ENCODE measurements around the gene USP40. TPM values are rescaled to one million over a fixed set of nuclear protein-coding genes. Genes with fewer than 3 reads are reported as not detected.

USP40 gene
- total RNA-seq, 3 donors from 2014 or later (not counting 1 experiment from before 2014, with no cell fraction given): 17.4 to 20.6 (median 19.4) TPM

- H3K4me3 Mint-ChIP-seq: no peak overlapping the region
- intact Hi-C loops (cut with micrococcal nuclease): no loop called here
- no peak overlapping the region for H3K27ac ChIP-seq (ENCODE audit: low read length)
Observed at GRCh38 chr2:233430081-233430480, 136.5 kb downstream of the USP40 start.

GRCh38 chr2:233429175-233429897 lies 137.2 kb downstream of the USP40 start:
- H3K9me3 Mint-ChIP-seq: no peaks in the 10 kb centered on the region
- H3K4me3 ChIP-seq (ENCODE audit: low read length): no peak overlapping the region
- H3K4me3 Mint-ChIP-seq: no peak overlapping the region
- peaks cover 4% of the 10 kb centered on the region for H3K36me3 Mint-ChIP-seq
- intact Hi-C loops (cut with micrococcal nuclease): no loop called here
- WGBS (ENCODE audit: insufficient coverage): 96% methylated on average over 19 of the region's 20 CpGs
- no peak for ATAC-seq
- no peaks in the 10 kb centered on the region for H3K27me3 ChIP-seq (ENCODE audit: control insufficient read depth, insufficient read depth, low read length)
- no peak overlapping the region for H3K27ac ChIP-seq (ENCODE audit: low read length)
- no peaks in the 10 kb centered on the region for H3K27me3 Mint-ChIP-seq (ENCODE audit: low read depth in 2 of 2)
- H3K36me3 ChIP-seq (ENCODE audit: control insufficient read depth, insufficient read depth, low read length): peaks cover 2% of the 10 kb centered on the region
- TF ChIP-seq CTCF (IDR thresholded peaks at IDR 0.05): no peak
- H3K9me3 ChIP-seq (ENCODE audit: control insufficient read depth, insufficient read depth, low read length): no peaks in the 10 kb centered on the region
- H3K27ac Mint-ChIP-seq: peak overlapping the region; percentile 44 to 56
- peaks cover 10% of the 10 kb centered on the region for H3K4me1 ChIP-seq (ENCODE audit: control insufficient read depth, insufficient read depth, low read length)
- DNase-seq: peak in 1 of 2 donors; percentile 6
- H3K4me1 Mint-ChIP-seq: peaks cover 72 to 74% of the 10 kb centered on the region in 2 donors

More at GRCh38 chr2:233430081-233430480, 136.5 kb downstream of the USP40 start:
- H3K27ac Mint-ChIP-seq: peak overlapping the region in 1 of 2 donors; percentile 17
- DNase-seq (no peak), ATAC-seq (no peak)
- H3K9me3 Mint-ChIP-seq: no peaks in the 10 kb centered on the region
- no peak for TF ChIP-seq CTCF (IDR thresholded peaks at IDR 0.05)
- peaks cover 9% of the 10 kb centered on the region for H3K36me3 Mint-ChIP-seq
- H3K27me3 Mint-ChIP-seq (ENCODE audit: low read depth in 2 of 2): no peaks in the 10 kb centered on the region
- H3K9me3 ChIP-seq (ENCODE audit: control insufficient read depth, insufficient read depth, low read length): no peaks in the 10 kb centered on the region
- 98% methylated on average over 2 of the region's 4 CpGs for WGBS (ENCODE audit: insufficient coverage)
- no peak overlapping the region for H3K4me3 ChIP-seq (ENCODE audit: low read length)
- H3K27me3 ChIP-seq (ENCODE audit: control insufficient read depth, insufficient read depth, low read length): no peaks in the 10 kb centered on the region
- H3K4me1 Mint-ChIP-seq: peaks cover 72 to 74% of the 10 kb centered on the region in 2 donors
- H3K36me3 ChIP-seq (ENCODE audit: control insufficient read depth, insufficient read depth, low read length): peaks cover 7% of the 10 kb centered on the region
- H3K4me1 ChIP-seq (ENCODE audit: control insufficient read depth, insufficient read depth, low read length): peaks cover 8% of the 10 kb centered on the region

- Mint-ChIP-seq H3K27ac (peak overlapping the region in 1 of 2 donors; percentile 44), H3K4me1 (peaks cover 76 to 77% of the 10 kb centered on the region in 2 donors), H3K27me3 (ENCODE audit: low read depth in 2 of 2) (no peaks in the 10 kb centered on the region), H3K9me3 (no peaks in the 10 kb centered on the region), H3K4me3 (no peak overlapping the region), H3K36me3 (no peaks in the 10 kb centered on the region)
- Histone ChIP-seq H3K4me3 (ENCODE audit: low read length) (no peak overlapping the region), H3K27me3 (ENCODE audit: control insufficient read depth, insufficient read depth, low read length) (no peaks in the 10 kb centered on the region), H3K36me3 (ENCODE audit: control insufficient read depth, insufficient read depth, low read length) (peaks cover 2% of the 10 kb centered on the region), H3K9me3 (ENCODE audit: control insufficient read depth, insufficient read depth, low read length) (no peaks in the 10 kb centered on the region), H3K27ac (ENCODE audit: low read length) (no peak overlapping the region), H3K4me1 (ENCODE audit: control insufficient read depth, insufficient read depth, low read length) (peaks cover 19% of the 10 kb centered on the region)
- intact Hi-C loops (cut with micrococcal nuclease): no loop called here
- WGBS (ENCODE audit: insufficient coverage): 98% methylated on average over 7 of the region's 7 CpGs
- ATAC-seq (no peak), DNase-seq (no peak)
- TF ChIP-seq CTCF (IDR thresholded peaks at IDR 0.05): no peak
Observed at GRCh38 chr2:233428438-233428837, 138.1 kb downstream of the USP40 start.

All from natural killer cell (primary cell).